GM19240 (cell line): ENCODE measurements around the gene MRPS11.
"Not testable (repeated sequence)": the region's sequence is repeated elsewhere in the genome, so short reads cannot be mapped to it uniquely, and the experiment has no call there.

Source experiments
- DNase-seq: peaks from one replicate; pipeline ENCODE4 v3.0.0; 2011; ENCODE audit warnings: low spot score; ENCODE audit not compliant: insufficient read length

MRPS11 gene

GRCh38 chr15:88489321-88489720, 21.8 kb downstream of the MRPS11 start:
- no peak for DNase-seq

GRCh38 chr15:88490036-88490435, 22.5 kb downstream of the MRPS11 start:
- DNase-seq = no peak

GRCh38 chr15:88491158-88491557, 23.6 kb downstream of the MRPS11 start:
- DNase-seq = no peak

GRCh38 chr15:88493844-88494243, 26.3 kb downstream of the MRPS11 start:
- DNase-seq = no peak

GRCh38 chr15:88497109-88497765, 29.7 kb downstream of the MRPS11 start:
- no peak for DNase-seq

- no peak for DNase-seq
Measured at GRCh38 chr15:88498996-88499395, 31.5 kb downstream of the MRPS11 start.

- no peak for DNase-seq
Measured at GRCh38 chr15:88504445-88504844, 36.9 kb downstream of the MRPS11 start.

GRCh38 chr15:88505721-88506120, 38.2 kb downstream of the MRPS11 start:
- no peak for DNase-seq

GRCh38 chr15:88506628-88507027, 39.1 kb downstream of the MRPS11 start:
- no peak for DNase-seq

GRCh38 chr15:88509321-88509720, 41.8 kb downstream of the MRPS11 start:
- DNase-seq = no peak

GRCh38 chr15:88509964-88510363, 42.5 kb downstream of the MRPS11 start:
- DNase-seq = no peak

GRCh38 chr15:88511161-88511560, 43.7 kb downstream of the MRPS11 start:
- DNase-seq = no peak

GRCh38 chr15:88512078-88512477, 44.6 kb downstream of the MRPS11 start:
- DNase-seq = no peak

GRCh38 chr15:88512601-88513000, 45.1 kb downstream of the MRPS11 start:
- no peak for DNase-seq

GRCh38 chr15:88513195-88513594, 45.7 kb downstream of the MRPS11 start:
- no peak for DNase-seq

- DNase-seq = no peak
Measured at GRCh38 chr15:88518903-88519302, 51.4 kb downstream of the MRPS11 start.

- DNase-seq = not testable (repeated sequence)
Measured at GRCh38 chr15:88524094-88524493, 56.6 kb downstream of the MRPS11 start.

- DNase-seq = no peak
Measured at GRCh38 chr15:88525418-88525817, 57.9 kb downstream of the MRPS11 start.

- no peak for DNase-seq
Measured at GRCh38 chr15:88526247-88526879, 58.9 kb downstream of the MRPS11 start.

- DNase-seq = no peak
Measured at GRCh38 chr15:88529021-88529630, 61.6 kb downstream of the MRPS11 start.
